CD8-positive, alpha-beta memory T cell (primary cell): ENCODE data around the gene GNAL. TPM values are rescaled to one million over a fixed set of nuclear protein-coding genes. Genes with fewer than 3 reads are reported as not detected.

Experiments
- CTCF ChIA-PET: fragments of 350-600 bp; sonication (Branson Sonifier 250); formaldehyde crosslinking; loops from one replicate; lab custom pipeline; 2021; ENCODE audit warnings: antibody characterized with exemption; lab: Charles Lee
- POLR2A ChIA-PET: fragments of 350-600 bp; sonication (Branson Sonifier 250); formaldehyde crosslinking; loops from one replicate; lab custom pipeline; 2021; ENCODE audit warnings: antibody characterized with exemption; lab: Charles Lee
- DNase-seq, 5 donors: peaks; one replicate each; pipeline versions ENCODE4 v3.0.0 to v3.0.0-alpha.2; 2020 to 2022; ENCODE audit warnings: mixed read lengths in 1 of 5
- H3K27ac ChIP-seq: one replicate; pipeline ENCODE4 v1.7.0; 2013; ENCODE audit warnings: low read depth, mild to moderate bottlenecking, low read length, moderate library complexity
- H3K27me3 ChIP-seq: 2 replicates; pipeline ENCODE4 v1.7.0; 2013; ENCODE audit warnings: low read length, mild to moderate bottlenecking; ENCODE audit not compliant: insufficient read depth, poor library complexity, severe bottlenecking
- H3K36me3 ChIP-seq: 2 replicates; pipeline ENCODE4 v1.7.0; 2013; ENCODE audit warnings: mild to moderate bottlenecking, low read length, moderate library complexity; ENCODE audit not compliant: insufficient read depth
- H3K4me1 ChIP-seq: 2 replicates; pipeline ENCODE4 v1.7.0; 2013; ENCODE audit warnings: mild to moderate bottlenecking, low read length, moderate library complexity; ENCODE audit not compliant: insufficient read depth
- H3K4me3 ChIP-seq: 2 replicates; pipeline ENCODE4 v1.7.0; 2013; ENCODE audit warnings: mild to moderate bottlenecking, low read length
- H3K9me3 ChIP-seq: 2 replicates; pipeline ENCODE4 v1.7.0; 2013; ENCODE audit warnings: mild to moderate bottlenecking, low read length
- H3K27ac Mint-ChIP-seq, 8 donors: one replicate each; pipeline ENCODE4 v1.8.0; 2020 to 2021; ENCODE audit warnings: mixed read lengths in 8 of 8, mild to moderate bottlenecking in 6 of 8, inconsistent platforms in 3 of 8, moderate library complexity in 3 of 8
- H3K27me3 Mint-ChIP-seq, 2 donors: one replicate each; pipeline ENCODE4 v1.8.0; 2020 to 2021; ENCODE audit warnings: mixed read lengths in 2 of 2, mild to moderate bottlenecking in 1 of 2, moderate library complexity in 1 of 2
- H3K36me3 Mint-ChIP-seq, 3 donors: one replicate each; pipeline ENCODE4 v1.8.0; 2020 to 2021; ENCODE audit warnings: mixed read lengths in 3 of 3, inconsistent platforms in 1 of 3, mild to moderate bottlenecking in 1 of 3
- H3K4me1 Mint-ChIP-seq, 3 donors: one replicate each; pipeline ENCODE4 v1.8.0; 2020 to 2021; ENCODE audit warnings: mixed read lengths in 3 of 3, inconsistent platforms in 1 of 3, mild to moderate bottlenecking in 1 of 3
- H3K4me3 Mint-ChIP-seq, 7 donors: one replicate each; pipeline ENCODE4 v1.8.0; 2020 to 2021; ENCODE audit warnings: mixed read lengths in 7 of 7, mild to moderate bottlenecking in 6 of 7, moderate library complexity in 4 of 7, inconsistent platforms in 2 of 7
- H3K9me3 Mint-ChIP-seq, 5 donors: one replicate each; pipeline ENCODE4 v1.8.0; 2020 to 2022; ENCODE audit warnings: mixed read lengths in 5 of 5, mild to moderate bottlenecking in 3 of 5, moderate library complexity in 2 of 5, inconsistent platforms in 1 of 5
- polyA plus RNA-seq: library from polyadenylated mRNA; unstranded; fragments of 300-500 nt; fragmentation: Illumina TruSeq; gene quantifications from one replicate; pipeline ENCODE4 v1.2.3, GENCODE V29; 2021
- total RNA-seq, 2 experiments: library from RNA; stranded (reverse); gene quantifications; one replicate each; pipeline ENCODE4 v1.2.3, GENCODE V29; 2021

The GNAL gene
- total and polyA plus RNA-seq, 3 experiments from 2014 or later, result 0.04 to 0.38 TPM; not detected in 1

DNA sequence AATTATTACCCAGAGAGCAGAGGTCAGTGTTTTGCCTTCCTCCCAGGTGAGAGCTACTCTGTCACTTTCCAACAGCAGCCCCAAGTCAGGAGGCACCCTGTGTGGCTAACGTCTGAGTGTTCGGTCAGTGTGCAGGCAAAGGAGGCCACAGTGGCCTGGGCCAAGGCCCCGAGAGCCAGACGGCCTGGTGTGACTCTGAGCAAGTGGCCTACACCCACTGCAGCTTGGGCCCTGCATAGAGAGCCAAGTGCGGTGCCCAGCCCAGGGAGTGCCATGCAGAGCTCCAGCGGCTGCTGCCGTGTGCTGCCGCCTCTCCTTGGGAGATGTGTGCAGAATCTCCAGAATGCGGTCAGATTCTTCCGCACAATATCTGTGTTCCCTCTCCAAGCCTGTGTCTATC is 70.4 kb downstream of the GNAL start:
- Mint-ChIP-seq H3K4me1 (no peaks in the 10 kb centered on the region), H3K9me3 (no peaks in the 10 kb centered on the region), H3K27ac (no peak overlapping the region), H3K4me3 (no peak overlapping the region), H3K27me3 (peaks cover 12 to 21% of the 10 kb centered on the region in 2 donors), H3K36me3 (no peaks in the 10 kb centered on the region)
- no peaks in the 10 kb centered on the region for H3K4me1 ChIP-seq
- H3K9me3 ChIP-seq, result no peaks in the 10 kb centered on the region
- no peak for DNase-seq
- no peaks in the 10 kb centered on the region for H3K27me3 ChIP-seq
- no peaks in the 10 kb centered on the region for H3K36me3 ChIP-seq
- CTCF ChIA-PET, result no interaction called here
- H3K4me3 ChIP-seq, result no peak overlapping the region
- POLR2A ChIA-PET, result no interaction called here
- no peak overlapping the region for H3K27ac ChIP-seq

DNA sequence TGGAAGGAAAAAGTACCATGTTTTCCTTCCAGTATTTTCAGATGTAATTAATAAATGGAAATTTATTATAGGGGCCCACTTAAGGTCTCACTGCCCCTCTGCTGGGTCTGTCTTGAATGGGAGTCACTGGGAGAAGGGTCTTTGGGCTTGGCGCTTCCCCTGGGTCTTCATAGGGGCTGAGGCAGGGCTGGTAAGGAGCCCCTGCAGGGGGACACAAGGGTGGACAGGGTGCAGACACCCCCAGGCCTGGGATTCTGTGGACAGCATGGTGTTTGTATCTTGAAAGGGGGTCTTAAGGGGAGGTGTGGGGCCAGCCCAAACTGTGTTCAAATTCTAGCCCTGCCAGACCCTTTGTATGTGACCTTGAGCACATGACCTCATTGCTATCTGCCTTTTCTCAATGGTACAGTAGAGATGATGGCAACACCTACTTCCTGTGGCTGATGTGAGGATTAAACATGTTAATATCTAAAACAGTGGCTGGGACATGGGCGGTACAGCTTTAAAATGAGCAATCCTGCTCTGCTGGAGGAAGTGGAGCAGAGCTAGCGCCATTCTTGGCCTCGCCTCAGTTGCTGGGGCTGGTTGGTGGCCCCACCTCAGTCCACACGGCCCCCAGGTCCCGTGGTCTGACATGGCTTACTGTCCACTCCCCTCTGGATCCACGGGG is 71.6 kb downstream of the GNAL start:
- Histone ChIP-seq H3K9me3 (no peaks in the 10 kb centered on the region), H3K27me3 (no peaks in the 10 kb centered on the region), H3K4me3 (no peak overlapping the region), H3K36me3 (no peaks in the 10 kb centered on the region), H3K4me1 (no peaks in the 10 kb centered on the region), H3K27ac (no peak overlapping the region)
- Mint-ChIP-seq H3K4me3 (no peak overlapping the region), H3K27ac (peak overlapping the region in 1 of 8 donors; percentile 67), H3K9me3 (no peaks in the 10 kb centered on the region), H3K27me3 (peaks cover 8 to 12% of the 10 kb centered on the region in 2 donors), H3K36me3 (no peaks in the 10 kb centered on the region), H3K4me1 (no peaks in the 10 kb centered on the region)
- CTCF ChIA-PET, result no interaction called here
- DNase-seq, result no peak
- POLR2A ChIA-PET, result no interaction called here

DNA sequence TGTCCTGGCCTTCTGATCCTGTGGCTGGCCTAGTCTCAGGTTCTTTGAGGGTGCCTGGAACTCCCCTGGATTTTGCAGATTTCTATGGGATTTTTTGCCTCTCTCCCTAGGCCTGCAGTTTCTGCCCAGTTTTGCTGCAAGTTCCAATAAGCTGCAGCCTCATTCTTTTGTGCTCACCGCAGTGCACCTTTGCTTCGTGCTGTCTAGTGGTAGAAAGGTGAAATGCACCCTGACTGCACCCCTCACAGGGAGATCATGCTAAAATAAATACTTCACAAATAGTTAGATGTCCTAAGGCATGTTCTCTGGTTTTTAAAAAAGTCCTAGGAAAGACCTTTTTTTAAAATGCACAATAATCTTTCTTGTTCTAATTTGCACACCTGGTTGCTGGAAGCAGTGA is 72.5 kb downstream of the GNAL start:
- Histone ChIP-seq H3K27me3 (no peaks in the 10 kb centered on the region), H3K4me3 (no peak overlapping the region), H3K4me1 (no peaks in the 10 kb centered on the region), H3K36me3 (no peaks in the 10 kb centered on the region), H3K9me3 (no peaks in the 10 kb centered on the region), H3K27ac (no peak overlapping the region)
- CTCF ChIA-PET, result no interaction called here
- POLR2A ChIA-PET, result no interaction called here
- no peaks in the 10 kb centered on the region for H3K4me1 Mint-ChIP-seq
- DNase-seq, result no peak
- H3K27ac Mint-ChIP-seq, result no peak overlapping the region
- peaks cover 6 to 7% of the 10 kb centered on the region in 2 donors for H3K27me3 Mint-ChIP-seq
- H3K4me3 Mint-ChIP-seq, result no peak overlapping the region
- no peaks in the 10 kb centered on the region for H3K9me3 Mint-ChIP-seq
- H3K36me3 Mint-ChIP-seq, result no peaks in the 10 kb centered on the region

DNA sequence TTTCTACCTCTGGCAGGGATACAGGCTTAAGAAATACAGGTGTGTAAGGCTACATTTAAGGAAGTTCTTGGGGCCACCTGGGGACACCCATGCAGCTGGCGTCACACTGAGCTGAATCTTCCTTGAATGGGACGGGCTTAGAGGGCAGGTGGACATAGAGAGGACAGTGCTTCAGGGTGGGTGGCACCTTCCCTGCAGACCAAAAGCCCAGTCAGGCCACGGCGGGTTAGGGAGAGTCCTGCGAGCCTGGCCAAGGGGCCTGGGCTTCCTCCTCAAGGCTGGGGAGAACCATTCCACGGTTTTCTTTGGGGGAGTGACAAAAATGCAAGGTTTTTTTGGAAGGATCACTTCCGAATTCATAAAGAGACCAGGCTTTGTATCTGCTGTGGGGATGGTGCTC is 73.4 kb downstream of the GNAL start:
- no peaks in the 10 kb centered on the region for H3K27me3 ChIP-seq
- H3K36me3 Mint-ChIP-seq, result no peaks in the 10 kb centered on the region
- no peak overlapping the region for H3K27ac Mint-ChIP-seq
- no peak for DNase-seq
- ChIA-PET POLR2A (no interaction called here), CTCF (no interaction called here)
- no peak overlapping the region for H3K4me3 ChIP-seq
- H3K9me3 Mint-ChIP-seq, result no peaks in the 10 kb centered on the region
- no peaks in the 10 kb centered on the region for H3K4me1 ChIP-seq
- no peaks in the 10 kb centered on the region for H3K36me3 ChIP-seq
- H3K27ac ChIP-seq, result no peak overlapping the region
- H3K9me3 ChIP-seq, result no peaks in the 10 kb centered on the region
- H3K4me1 Mint-ChIP-seq, result no peaks in the 10 kb centered on the region
- H3K27me3 Mint-ChIP-seq, result peaks cover 2 to 4% of the 10 kb centered on the region in 2 donors
- no peak overlapping the region for H3K4me3 Mint-ChIP-seq

DNA sequence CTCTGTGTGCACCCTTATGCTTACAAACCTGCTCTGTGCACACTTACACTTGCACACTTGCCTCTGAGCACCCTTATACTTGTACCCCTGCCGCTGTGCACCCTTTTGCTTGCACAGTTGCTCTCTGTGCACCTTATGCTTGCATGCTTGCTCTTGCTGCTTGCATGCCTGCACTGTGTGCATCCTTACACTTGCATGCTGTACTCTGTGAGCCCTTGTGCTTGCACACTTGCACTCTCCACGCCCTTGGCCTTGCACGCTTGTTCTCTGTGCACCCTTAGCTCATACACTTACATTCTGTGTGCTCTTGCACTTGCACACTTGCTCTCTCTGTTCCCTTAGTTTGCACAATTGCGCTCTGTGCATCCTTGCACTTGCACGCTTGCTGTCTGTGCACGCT is 78.3 kb downstream of the GNAL start:
- DNase-seq, result no peak
- Histone ChIP-seq H3K36me3 (no peaks in the 10 kb centered on the region), H3K27me3 (no peaks in the 10 kb centered on the region), H3K9me3 (no peaks in the 10 kb centered on the region), H3K4me3 (no peak overlapping the region), H3K4me1 (no peaks in the 10 kb centered on the region), H3K27ac (no peak overlapping the region)
- Mint-ChIP-seq H3K4me1 (no peaks in the 10 kb centered on the region), H3K4me3 (no peak overlapping the region), H3K9me3 (no peaks in the 10 kb centered on the region), H3K27ac (no peak overlapping the region), H3K36me3 (no peaks in the 10 kb centered on the region), H3K27me3 (peaks cover 4 to 6% of the 10 kb centered on the region in 2 donors)
- POLR2A ChIA-PET, result no interaction called here
- CTCF ChIA-PET, result no interaction called here

DNA sequence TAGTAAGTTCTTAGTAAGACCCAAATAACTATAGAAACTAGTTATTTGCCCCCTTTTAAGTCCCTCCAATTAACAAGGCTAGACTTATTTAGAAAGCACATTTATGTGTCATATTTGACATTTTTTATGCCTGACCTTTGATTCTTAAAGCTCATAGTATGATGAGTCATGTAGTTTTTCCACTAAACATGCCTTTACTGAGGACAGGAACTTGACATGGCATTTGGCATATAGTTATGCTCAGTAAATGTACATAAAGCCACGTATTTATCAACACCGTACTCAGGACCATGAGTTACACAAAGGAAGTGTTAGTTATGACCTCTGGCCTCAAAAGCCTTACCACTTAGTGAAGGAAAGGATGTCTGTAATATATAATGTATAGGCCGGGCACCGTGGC is 78.9 kb downstream of the GNAL start:
- Histone ChIP-seq H3K27me3 (no peaks in the 10 kb centered on the region), H3K9me3 (no peaks in the 10 kb centered on the region), H3K27ac (no peak overlapping the region), H3K36me3 (no peaks in the 10 kb centered on the region), H3K4me3 (no peak overlapping the region), H3K4me1 (no peaks in the 10 kb centered on the region)
- peaks cover 5 to 6% of the 10 kb centered on the region in 2 donors for H3K27me3 Mint-ChIP-seq
- ChIA-PET POLR2A (no interaction called here), CTCF (no interaction called here)
- H3K36me3 Mint-ChIP-seq, result no peaks in the 10 kb centered on the region
- no peak overlapping the region for H3K27ac Mint-ChIP-seq
- H3K4me1 Mint-ChIP-seq, result no peaks in the 10 kb centered on the region
- H3K9me3 Mint-ChIP-seq, result no peaks in the 10 kb centered on the region
- H3K4me3 Mint-ChIP-seq, result no peak overlapping the region
- DNase-seq, result no peak

DNA sequence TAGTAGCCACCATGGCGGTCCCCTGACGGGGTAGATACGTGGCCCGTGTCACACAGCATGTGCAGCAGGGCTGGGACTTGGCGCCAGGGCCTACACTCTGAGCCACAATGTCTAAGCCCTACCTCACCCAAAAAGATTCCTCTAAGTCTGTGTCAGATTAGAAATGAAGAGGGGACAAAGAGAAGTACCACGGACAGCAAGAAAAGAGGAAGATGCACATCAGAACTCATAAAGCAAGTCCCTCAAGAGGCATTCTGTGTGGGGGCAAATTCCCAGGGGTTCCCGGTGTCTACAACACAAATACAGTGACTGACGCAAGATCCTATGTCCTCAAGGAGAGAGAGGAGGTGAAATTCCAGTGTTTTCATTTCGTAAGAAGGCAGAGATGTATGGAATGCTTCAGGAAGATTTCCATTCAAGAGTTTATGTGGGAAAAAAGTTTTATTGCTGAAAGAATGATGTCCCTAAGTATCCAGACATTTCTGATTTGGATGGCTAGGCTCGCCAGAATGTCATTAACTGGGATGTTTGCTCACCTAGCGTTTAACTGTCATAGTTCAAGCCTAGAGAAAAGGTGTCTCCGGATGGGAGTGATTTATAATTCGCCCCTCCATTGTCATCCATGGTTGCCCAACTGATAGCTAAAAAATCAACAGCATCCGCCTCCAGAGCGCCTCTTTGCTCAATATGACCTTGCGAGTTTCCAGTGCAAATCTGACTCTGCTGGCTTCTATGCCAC is 86.5 kb downstream of the GNAL start:
- Mint-ChIP-seq H3K4me3 (no peak overlapping the region), H3K36me3 (no peaks in the 10 kb centered on the region), H3K9me3 (peaks cover 0 to 1% (median 0%) of the 10 kb centered on the region in 5 donors), H3K4me1 (no peaks in the 10 kb centered on the region), H3K27me3 (peaks cover 7 to 19% of the 10 kb centered on the region in 2 donors), H3K27ac (peak overlapping the region in 1 of 8 donors; percentile 6)
- ChIA-PET POLR2A (no interaction called here), CTCF (no interaction called here)
- no peaks in the 10 kb centered on the region for H3K36me3 ChIP-seq
- no peak overlapping the region for H3K4me3 ChIP-seq
- H3K27me3 ChIP-seq, result no peaks in the 10 kb centered on the region
- no peak for DNase-seq
- no peaks in the 10 kb centered on the region for H3K4me1 ChIP-seq
- H3K9me3 ChIP-seq, result no peaks in the 10 kb centered on the region
- H3K27ac ChIP-seq, result no peak overlapping the region

GRCh38 chr18:11780042-11780441 is 91.0 kb downstream of the GNAL start:
- peaks cover 4 to 30% of the 10 kb centered on the region in 2 donors for H3K27me3 Mint-ChIP-seq
- H3K9me3 ChIP-seq, result no peaks in the 10 kb centered on the region
- DNase-seq, result no peak
- H3K4me1 ChIP-seq, result no peaks in the 10 kb centered on the region
- H3K36me3 Mint-ChIP-seq, result no peaks in the 10 kb centered on the region
- H3K4me3 Mint-ChIP-seq, result no peak overlapping the region
- ChIA-PET POLR2A (no interaction called here), CTCF (no interaction called here)
- H3K4me1 Mint-ChIP-seq, result no peaks in the 10 kb centered on the region
- H3K9me3 Mint-ChIP-seq, result peaks cover 0 to 1% (median 0%) of the 10 kb centered on the region in 5 donors
- H3K27me3 ChIP-seq, result no peaks in the 10 kb centered on the region
- no peak overlapping the region for H3K27ac Mint-ChIP-seq
- H3K27ac ChIP-seq, result no peak overlapping the region
- no peak overlapping the region for H3K4me3 ChIP-seq
- H3K36me3 ChIP-seq, result no peaks in the 10 kb centered on the region
